AG08395 (cell line): ENCODE data around the gene THAP7.

ENCODE experiments used
- DNase-seq: peaks from one replicate; pipeline ENCODE4 v3.0.0; 2012; ENCODE audit warnings: mixed read lengths, low spot score

Gene THAP7

DNA sequence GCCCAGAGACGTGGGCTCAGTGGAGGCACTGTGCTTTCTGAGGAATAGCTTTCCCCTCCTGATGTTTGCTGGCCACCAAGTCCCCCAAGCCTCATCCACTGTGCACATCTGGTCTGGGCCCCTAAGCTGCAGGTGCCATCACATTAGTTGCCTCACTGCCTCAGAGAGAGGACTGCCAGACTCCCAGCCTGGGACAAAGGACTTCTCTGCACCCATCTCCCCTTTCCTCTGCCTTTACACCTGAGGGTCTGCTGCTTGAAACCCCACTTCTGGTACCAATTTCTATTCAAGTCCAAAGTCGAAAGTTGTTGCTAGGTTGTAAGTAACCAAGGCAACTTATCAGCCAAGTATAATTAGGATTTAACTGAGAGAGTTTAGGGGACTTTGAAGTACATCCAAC, 23.5 kb downstream of the THAP7 start:
- DNase-seq = no peak

DNA sequence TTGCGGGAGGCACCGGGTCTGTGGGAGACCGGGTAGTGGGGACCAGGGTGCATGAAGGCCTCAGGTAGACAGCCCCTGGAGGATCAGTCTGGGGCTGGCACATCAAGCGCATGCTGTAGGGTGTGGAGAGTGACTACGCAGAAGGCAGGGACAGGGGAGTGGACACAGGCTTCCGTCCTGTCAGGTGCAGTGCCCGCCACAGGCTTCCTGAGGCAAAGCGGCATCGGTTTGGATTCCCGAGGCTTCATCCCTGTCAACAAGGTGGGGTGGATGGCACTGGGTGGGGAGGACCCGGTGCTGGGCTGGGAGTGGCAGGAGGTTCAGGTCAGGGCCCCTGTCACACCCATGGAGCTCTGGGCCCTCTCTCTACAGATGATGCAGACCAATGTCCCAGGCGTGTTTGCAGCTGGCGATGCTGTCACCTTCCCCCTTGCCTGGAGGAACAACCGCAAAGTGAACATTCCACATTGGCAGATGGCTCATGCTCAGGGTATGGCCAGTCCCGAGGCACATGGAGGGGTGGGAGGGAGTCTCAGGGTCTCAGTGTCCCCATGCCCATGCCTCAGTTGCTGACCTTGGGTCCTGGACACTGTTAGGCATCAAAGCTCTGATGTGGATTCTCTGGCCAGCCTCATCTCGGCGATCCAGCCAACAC, 24.3 kb downstream of the THAP7 start:
- DNase-seq = no peak

DNA sequence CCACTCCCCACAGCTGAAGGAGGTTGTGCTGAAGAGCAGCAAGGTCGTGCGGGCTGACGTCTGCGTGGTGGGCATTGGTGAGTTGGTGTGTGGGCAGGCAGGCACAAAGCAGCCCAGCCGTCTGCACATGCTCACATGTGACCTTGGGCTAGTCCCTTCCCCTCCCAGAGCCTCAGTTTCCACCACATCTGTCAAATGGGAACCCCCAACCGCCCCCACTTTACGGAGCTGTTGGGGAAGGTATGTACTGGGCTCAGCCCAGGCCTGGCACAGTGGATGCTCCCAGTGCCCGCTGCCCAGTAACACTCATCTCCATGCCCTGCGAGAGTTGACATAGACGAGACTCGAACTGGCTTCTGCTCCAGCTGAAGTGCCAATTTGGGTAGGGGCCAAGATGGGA, 24.9 kb downstream of the THAP7 start:
- DNase-seq = no peak

DNA sequence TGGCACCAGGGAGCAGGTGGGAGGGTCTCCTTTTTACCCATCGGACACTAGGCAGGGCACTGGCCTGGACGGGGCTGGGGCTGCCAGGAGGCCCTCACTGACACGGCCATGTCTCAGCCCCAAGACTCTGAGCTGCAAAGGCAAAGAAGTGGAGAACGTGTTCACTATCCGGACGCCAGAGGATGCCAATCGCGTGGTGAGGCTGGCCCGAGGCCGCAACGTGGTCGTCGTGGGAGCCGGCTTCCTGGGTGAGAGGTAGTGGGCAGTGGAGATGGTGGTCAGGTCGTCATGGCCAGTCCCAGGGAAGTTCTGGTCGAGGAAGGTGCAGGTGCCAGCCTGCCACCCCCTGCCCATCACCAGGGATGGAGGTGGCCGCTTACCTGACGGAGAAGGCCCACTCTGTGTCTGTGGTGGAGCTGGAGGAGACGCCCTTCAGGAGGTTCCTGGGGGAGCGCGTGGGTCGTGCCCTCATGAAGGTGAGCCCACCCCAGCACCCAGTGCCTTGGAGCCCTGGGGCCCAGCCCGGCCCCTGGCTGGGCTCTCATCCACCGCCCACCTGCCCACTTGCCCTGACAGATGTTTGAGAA, 25.5 kb downstream of the THAP7 start:
- DNase-seq = no peak

DNA sequence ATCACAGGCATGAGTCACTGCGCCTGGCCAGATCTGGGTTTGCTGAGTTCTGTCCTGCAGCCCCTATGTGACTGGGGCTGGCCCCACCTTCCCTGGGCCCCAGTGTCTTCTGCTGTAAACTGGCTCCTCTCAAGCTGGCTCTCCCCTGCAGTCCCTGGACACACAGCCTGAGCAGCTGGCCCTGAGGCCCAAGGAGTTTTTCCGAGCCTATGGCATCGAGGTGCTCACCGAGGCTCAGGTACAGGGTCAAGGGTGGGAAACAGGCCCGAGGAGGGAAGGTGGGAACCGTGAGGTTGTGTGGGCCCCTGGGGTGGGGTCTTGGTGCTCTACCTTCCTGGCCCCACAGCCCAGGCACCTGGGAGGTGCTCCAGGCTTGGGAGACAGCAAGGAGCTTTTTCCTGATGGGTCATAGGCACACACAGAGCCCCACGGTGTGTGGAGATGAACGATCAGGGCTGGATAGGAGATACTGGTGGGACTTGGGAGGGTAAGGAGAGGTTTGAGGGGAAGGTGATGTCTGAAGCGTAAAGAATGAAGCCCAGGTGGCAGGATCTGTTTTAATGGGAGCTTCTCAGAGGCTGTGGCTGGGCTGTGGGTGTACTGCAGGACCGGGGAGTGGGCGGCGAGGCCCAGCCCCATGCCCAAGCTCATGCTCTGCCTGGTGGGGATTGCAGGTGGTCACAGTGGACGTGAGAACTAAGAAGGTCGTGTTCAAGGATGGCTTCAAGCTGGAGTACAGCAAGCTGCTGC, 26.2 kb downstream of the THAP7 start:
- no peak for DNase-seq

DNA sequence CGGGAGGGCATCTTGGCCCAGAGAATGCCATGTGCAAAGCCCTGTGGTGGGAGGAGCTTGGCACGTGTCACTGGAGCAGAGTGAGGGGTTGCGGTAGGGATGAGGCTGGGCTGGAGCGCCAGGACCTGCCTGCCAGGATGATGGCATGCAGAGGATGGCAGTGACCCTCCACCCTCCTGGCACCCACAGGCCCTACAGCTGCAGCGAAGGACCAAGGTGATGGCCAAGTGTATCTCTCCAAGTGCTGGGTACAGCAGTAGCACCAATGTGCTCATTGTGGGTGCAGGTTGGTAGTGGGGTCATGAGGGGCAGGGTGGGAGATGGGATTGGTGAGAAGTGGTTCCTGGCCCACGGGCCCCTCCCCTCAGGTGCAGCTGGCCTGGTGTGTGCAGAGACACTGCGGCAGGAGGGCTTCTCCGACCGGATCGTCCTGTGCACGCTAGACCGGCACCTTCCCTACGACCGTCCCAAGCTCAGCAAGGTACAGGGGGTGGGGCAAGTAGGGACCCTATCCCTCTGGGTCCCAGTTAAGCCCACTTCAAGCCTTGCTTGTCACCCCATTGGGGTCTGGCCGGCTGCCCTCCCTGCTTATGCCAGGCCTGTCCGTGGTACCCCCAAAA, 27.5 kb downstream of the THAP7 start:
- no peak for DNase-seq

DNA sequence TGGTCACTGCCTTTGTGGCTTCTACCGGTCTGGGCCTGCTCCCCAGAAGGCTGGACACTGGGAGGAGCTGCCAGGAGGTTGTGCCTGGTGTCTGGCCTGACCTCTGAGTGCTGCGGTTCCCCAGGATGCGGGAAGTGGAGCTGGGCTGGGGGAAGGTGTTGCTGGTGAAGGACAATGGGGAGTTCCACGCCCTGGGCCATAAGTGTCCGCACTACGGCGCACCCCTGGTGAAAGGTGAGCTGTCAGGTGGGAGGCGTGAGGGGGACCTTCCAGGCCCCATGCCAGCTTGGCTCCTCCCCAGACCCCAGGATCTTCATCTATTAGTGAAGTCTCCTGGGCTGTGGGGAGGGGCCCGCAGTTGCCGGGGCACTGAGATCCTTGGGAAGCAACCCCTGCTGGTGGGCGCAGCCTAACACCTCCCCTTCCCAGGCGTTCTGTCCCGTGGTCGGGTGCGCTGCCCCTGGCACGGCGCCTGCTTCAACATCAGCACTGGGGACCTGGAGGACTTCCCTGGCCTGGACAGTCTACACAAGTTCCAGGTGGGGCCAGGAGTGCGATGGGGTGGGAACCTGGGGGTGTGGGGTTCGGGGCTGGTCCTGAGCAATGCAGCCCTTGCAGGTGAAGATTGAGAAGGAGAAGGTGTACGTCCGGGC, 28.2 kb downstream of the THAP7 start:
- DNase-seq = no peak

DNA sequence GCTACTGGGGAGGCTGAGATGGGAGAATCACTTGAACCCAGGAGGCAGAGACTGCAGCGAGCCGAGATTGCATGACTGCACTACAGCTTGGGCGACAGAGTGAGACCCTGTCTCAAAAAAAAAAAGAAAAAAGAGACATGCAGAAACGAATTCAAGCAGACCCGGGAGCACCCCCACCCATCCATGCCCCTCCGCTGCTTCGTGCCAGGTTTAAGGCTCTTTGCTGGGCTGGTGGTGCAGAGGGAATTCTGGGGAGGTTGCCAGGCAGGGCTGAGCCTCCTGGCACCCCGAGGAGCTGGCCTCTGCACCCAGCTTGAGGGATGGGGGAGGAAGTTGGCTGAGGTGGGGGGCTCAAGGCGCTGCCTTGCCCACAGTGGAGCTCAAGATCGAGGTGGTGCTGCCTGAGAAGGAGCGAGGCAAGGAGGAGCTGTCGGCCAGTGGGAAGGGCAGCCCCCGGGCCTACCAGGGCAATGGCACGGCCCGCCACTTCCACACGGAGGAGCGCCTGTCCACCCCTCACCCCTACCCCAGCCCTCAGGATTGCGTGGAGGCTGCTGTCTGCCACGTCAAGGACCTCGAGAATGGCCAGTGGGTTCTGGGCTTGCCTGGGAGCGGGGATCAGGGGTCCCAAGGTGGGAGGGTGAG, 28.9 kb downstream of the THAP7 start:
- no peak for DNase-seq

DNA sequence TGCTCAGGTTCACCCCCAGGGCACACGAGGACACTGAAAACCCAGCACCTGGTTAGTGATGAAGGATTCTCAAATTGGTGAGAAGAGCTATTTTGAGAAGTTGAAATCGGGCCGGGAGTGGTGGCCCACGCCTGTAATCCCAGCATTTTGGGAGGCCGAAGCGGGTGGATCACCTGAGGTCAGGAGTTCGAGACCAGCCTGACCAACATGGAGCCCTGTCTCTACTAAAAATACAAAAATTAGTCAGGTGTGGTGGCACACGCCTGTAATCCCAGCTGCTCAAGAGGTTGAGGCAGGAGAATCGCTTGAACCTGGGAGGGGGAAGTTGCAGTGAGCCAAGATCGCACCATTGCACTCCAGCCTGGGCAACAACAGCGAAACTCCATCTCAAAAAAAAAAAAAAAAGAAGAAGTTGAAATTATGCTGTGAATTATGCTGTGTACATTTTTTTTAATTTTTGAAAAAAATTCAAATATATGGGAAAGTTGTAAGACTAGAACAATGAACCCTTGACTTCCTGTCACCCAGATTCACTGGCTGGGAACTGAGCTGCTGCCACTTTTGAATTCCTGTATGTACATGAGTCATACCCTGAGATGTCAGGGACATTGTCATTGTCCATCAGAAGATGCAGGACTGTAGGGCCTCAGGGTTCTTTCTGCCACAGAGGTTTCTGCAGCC, 29.8 kb downstream of the THAP7 start:
- peak; percentile 44 for DNase-seq

DNA sequence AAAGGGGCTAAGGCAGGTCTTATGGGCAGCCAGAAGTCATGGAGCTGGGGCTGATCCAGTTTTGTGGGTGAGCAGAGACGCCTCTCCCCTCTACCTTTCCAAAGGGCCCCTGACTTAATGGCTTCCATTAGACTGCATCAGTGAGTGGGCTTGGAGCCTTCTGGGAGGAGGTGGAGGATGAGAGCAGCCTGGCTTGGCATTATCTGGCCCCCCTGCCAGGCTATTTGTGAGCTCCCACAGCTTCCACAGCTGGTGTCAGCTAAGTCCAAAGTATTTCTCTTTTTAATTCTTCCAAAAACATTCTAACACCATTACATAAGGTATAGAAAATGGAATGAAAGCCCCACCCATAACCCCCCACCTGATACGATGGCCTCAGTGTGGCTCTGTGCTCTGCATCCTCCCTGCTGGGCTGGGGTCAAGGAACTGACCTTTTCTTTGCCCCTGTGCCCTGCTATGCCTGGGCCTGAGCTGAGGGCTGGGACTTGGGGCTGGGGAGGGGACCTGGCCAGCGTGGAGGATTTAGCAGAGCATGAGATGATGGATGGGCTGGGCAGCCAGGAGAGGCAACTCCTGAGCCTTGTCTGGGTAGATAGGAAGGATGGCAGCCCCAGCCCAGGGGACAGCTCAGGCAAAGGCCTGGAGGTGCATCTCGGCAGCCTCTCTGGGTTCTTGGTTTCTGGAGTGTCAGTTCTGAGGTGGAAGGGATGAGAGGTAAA, 30.8 kb downstream of the THAP7 start:
- DNase-seq = no peak

DNA sequence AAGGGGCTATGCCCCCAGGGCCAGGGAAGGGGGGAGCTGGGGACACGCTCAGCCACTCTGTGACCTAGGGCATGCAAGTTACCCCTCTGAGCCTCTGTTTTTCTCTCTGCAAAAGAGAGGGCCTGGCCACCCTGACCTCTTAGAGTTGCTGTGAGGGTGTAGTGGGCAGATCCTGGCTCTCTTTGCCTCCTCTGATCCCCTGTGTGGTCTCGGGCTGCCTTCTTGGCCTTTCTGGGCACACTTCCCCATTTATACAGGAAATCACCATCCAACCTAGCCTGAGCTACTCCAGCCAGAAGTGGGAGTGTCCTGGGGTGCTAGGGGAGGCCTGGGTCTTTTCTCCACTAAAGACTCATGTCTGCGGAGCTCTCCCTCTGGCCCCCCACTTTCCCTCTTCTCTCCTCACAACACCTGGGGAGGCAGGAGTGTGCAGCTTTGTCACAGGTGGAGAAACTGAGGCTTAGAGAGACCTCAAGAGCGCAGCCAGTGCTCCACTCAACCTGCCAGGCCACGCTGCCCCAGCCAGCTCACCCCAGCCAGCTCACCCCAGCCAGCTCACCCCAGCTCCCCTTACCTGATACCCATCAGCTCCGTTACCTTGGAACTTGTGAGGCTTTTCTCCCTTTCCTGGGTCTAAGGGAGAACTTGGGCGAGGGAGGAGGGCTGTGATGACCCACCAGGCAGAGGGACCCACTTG, 33.5 kb downstream of the THAP7 start:
- DNase-seq = no peak

DNA sequence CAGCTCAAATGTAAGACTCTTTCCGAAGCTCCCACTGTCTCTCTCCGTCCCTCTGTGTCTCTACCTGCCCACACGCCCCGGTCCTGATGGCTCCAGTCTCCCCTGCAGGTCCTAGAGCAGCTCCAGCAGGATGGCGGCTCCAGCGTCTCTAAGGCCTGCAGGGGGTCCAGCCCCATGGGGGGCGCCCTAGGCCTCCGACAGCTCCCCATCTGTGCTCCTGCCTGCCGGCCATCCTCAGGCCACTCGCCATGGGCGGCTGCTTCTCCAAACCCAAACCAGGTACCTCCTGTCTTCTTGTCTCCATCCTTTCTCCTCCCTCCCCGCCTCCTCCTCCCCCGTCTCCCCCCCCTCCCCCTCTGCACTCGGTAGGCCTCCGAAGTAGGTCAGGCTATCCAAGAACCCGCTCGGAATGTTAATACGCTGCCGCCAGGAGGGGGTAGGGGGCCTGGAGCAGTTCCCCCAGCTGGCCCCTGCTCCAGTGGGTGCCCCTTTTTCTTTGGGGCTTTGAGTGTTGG, 34.2 kb downstream of the THAP7 start:
- DNase-seq = no peak

DNA sequence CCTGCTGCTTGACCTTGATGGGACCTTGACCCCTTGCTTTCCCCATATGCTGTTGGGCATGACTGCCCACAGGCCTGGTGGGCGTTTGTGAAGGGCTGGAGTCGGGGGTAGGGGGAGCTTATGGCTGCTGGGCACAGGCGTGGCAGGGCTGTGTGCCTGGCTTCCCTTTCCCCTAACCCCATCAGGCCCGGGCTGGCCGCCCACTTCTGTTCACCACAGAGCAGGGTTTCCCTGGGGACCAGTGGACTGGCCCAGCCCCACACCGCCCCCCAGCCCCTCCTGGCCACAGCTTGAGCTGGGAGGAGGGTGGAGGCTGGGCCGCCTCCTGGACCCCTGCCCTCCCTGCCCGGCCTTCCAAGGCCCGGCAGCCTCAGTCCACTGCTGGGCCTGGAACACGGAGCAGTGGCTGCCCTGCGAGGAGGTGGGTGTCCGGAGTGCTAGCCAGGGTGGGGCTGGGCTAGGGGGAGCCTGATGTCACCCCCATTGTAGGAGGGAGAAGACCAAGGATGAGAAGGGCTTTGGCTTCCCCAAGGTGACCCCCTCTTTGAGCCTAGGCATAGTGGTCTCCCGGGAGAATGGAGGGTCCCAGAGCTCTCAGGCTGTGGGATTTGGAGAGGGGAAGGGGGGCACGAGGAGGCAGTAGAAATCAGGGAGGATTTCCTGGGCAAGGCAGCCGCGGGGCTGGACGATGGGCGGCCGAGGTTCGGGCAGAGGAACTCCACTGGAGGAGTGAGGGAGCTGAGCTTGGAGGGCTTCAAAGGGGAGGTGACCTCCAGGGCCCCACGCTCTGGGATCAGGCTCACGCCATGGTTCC, 34.8 kb downstream of the THAP7 start, which contains the start of gene AIFM3:
Gene AIFM3, plus strand, starts transcription at position 373 of the 814 bp plus-strand sequence. CDS start 690 bp downstream, outside the sequence.
- DNase-seq = no peak

DNA sequence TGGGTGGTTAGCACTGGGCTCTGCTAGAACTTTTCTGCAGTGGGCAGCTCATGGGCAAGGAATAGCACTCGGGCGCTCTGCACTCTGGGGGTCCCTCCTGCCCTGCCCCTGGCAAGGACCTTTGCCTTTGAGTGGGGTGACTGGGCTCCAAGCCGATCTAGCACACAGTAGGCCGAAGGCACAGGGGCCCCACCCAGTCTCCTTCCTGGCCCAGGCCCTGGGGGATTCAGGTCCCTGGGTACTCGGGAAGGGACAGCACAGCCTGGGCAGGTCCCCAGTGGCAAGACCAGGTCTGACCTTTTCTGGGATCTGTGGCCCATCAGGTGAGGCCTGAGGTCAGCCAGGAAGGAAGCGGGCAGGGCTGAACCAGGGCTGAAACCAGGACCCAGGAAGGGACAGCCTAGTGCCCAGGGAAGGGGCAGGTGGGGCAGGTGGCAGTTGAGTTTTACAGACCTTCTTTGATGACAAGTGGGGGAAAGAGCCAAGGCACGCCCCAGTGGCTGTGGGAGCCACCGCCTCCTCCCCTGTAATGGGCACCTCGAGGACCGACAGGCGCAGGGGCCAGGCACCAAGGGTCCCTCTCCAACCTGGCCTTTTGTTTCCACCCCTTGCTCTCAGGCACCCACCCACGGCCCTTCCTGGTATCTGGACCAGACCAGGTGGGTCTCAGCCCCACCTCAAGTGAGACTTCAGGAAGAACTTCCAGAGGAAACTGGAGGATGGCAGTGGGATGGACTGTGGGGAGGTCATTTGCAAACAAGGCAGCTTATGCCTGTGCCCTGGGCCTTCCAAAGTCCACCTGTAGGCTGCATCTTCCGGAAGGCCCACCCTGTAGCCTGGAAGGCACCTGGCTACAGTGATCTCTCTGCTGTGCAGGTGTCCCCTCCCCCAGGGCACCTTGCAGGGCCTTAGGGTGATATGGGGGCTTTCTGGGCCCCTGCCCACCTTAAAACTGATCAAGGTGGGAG, 35.7 kb downstream of the THAP7 start:
- no peak for DNase-seq

DNA sequence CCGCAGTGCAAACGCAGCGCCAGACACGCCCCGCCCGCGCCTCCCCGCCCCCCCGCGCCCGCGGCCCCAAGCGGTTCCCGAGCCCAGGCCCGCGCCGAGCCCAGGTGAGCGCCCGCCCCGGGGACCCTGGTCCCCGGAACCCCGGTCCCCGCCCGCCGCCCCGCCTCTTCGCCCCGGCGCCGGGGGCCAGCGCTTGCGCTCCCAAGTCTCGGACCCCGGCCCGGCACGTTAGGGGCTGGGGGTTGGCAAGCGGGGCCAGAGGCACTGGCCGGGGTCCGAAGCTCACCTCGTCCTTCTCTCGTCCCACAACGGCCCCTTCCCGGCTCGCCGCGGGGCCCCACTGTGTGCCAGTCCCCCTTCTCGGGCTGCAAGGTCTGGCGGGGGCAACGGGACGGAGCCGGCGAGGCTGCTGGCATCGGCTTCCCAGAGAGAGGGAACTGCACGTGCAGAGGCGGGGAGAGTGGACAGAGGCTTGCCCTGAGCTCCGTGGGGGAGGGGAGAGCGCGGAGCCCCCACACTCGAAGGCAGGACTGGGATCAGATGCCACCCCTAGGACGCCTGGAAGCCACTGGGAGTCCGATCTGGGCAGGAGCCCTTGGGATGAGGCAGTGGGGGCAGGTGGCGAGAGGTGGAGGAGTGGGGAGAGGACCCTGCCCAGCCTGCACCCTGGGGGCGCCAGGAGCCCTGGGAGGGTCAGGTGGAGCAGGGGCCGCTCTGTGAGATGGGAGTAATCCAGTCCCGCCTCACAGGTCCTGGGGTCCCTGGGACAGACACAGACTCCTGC, 36.6 kb downstream of the THAP7 start:
- no peak for DNase-seq

DNA sequence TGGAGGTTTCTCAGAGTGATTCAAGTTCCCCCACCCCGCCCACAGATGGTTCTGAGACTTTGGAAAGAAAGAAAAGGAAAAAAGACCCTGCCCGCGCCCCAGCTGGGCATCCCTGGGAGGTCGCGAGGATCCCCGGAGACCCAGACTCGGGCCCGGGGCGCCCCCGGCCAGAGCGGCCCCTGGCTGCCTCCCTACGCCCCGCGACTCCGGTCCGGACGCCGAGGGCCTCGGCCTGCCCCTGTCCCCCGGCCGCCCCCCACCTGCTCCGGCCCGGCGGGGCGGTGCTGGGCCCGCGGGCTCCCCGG, 37.2 kb downstream of the THAP7 start:
- no peak for DNase-seq
